Measurements from ENCODE around the gene SLC9A5. TPM values are rescaled to one million over a fixed set of nuclear protein-coding genes. Genes with fewer than 3 reads are reported as not detected.

SLC9A5 gene
- total RNA-seq, 4 donors from 2014 or later: 0.19 TPM; not detected in 3

DNA sequence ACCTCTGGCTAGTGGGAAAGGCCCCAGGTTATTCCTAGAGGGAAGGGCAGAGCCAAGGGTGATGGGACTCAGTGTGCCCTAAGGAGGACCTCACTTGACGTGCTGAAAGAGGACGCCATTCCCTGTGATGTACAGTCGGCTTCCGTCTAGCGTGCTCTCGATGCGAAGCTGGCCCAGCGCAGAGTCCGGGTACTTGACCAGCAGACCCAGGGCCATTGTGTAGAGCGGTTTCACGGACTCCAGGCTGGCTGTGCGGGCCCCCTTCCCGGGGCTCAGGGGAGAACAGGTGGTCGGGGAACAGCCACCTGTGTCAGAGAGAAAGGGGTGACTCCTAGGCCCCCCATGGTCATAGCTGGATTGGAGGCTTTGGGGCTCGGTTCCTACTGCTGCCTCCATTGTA, 50.5 kb downstream of the SLC9A5 start:
- Histone ChIP-seq H3K27ac (no peak overlapping the region), H3K4me3 (no peak overlapping the region), H3K27me3 (peaks cover 0 to 4% (median 0%) of the 10 kb centered on the region in 4 donors), H3K36me3 (no peaks in the 10 kb centered on the region), H3K4me1 (peaks cover 4 to 15% (median 5%) of the 10 kb centered on the region in 3 donors), H3K9me3 (no peaks in the 10 kb centered on the region)
- TF ChIP-seq CTCF (IDR thresholded peaks at IDR 0.05) (no peak), POLR2A (IDR thresholded peaks at IDR 0.05) (no peak)
- DNase-seq: no peak
- WGBS, 2 donors: 89% methylated on average over 14 of the region's 15 CpGs; no CpG with 5 or more reads in 1 of the 2 donors
- intact Hi-C loops (cut with DNase I): no loop called here

GRCh38 chr16:67301080-67301782, 52.5 kb downstream of the SLC9A5 start:
- TF ChIP-seq POLR2A (IDR thresholded peaks at IDR 0.05) (no peak), CTCF (IDR thresholded peaks at IDR 0.05) (no peak)
- H3K9me3 ChIP-seq: no peaks in the 10 kb centered on the region
- peak overlapping the region in 3 of 4 donors; percentile 7 to 49 (median 17) for H3K27ac ChIP-seq
- H3K36me3 ChIP-seq: no peaks in the 10 kb centered on the region
- H3K27me3 ChIP-seq: no peaks in the 10 kb centered on the region
- H3K4me1 ChIP-seq: peaks cover 4 to 15% (median 5%) of the 10 kb centered on the region in 3 donors
- H3K4me3 ChIP-seq: no peak overlapping the region
- DNase-seq: no peak
- intact Hi-C loops (cut with DNase I): no loop called here
- 65 to 73% methylated on average over 8 to 10 of the region's 11 CpGs for WGBS, 2 donors

DNA sequence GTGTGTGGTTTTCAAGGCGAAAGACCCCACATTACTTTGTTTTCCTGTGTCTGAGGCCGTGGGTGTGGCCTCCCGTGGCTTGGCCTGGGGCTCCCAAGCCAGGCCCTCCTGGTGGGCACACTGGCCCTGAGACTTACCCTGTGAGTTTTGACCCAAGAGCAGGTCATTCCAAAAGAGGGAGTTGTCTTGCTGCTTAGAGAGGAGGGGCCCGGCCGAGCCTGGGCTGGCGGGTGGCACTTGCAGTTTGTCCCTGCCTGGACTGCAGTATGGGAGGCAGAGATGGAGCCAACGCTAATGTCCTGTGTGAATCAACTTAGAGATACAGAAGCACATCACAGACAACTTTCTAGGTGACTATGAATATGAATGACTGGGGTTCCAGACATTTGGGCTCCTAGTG, 53.3 kb downstream of the SLC9A5 start:
- H3K4me1 ChIP-seq: peaks cover 4 to 15% (median 5%) of the 10 kb centered on the region in 3 donors
- WGBS, 2 donors: 73 to 85% methylated on average over 2 to 5 of the region's 7 CpGs
- peak overlapping the region in 1 of 4 donors; percentile 7 for H3K27ac ChIP-seq
- intact Hi-C loops (cut with DNase I): no loop called here
- H3K36me3 ChIP-seq: no peaks in the 10 kb centered on the region
- H3K27me3 ChIP-seq: no peaks in the 10 kb centered on the region
- H3K4me3 ChIP-seq: no peak overlapping the region
- TF ChIP-seq POLR2A (IDR thresholded peaks at IDR 0.05): no peak
- TF ChIP-seq CTCF (IDR thresholded peaks at IDR 0.05): no peak
- no peak for DNase-seq
- no peaks in the 10 kb centered on the region for H3K9me3 ChIP-seq

DNA sequence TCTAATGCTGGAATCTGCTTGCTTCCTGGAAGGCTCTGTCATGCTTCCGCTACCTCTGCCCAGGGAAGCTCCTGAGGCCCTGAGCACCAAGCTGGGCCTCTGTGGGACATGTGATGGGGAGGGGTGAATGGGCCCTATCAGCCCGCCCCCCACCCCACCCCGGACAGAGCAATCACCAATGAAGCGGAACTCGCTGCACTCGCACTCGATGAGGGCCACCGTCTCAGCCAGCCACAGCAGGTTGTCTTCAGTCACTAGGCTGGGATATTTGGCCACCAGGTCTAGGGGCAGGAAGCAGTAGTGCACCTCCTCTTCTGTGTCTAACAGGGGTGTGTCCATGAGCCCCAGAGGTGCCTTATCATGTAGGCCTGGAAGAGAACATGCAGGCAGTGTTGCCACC, 54.2 kb downstream of the SLC9A5 start:
- intact Hi-C loops (cut with DNase I): no loop called here
- H3K27ac ChIP-seq: no peak overlapping the region
- DNase-seq: no peak
- peaks cover 4 to 15% (median 5%) of the 10 kb centered on the region in 3 donors for H3K4me1 ChIP-seq
- no peaks in the 10 kb centered on the region for H3K27me3 ChIP-seq
- TF ChIP-seq CTCF (IDR thresholded peaks at IDR 0.05) (no peak), POLR2A (IDR thresholded peaks at IDR 0.05) (no peak)
- no peaks in the 10 kb centered on the region for H3K36me3 ChIP-seq
- no peaks in the 10 kb centered on the region for H3K9me3 ChIP-seq
- WGBS, 2 donors: 100% methylated on average over 1 of the region's 8 CpGs; no CpG with 5 or more reads in 1 of the 2 donors
- no peak overlapping the region for H3K4me3 ChIP-seq

DNA sequence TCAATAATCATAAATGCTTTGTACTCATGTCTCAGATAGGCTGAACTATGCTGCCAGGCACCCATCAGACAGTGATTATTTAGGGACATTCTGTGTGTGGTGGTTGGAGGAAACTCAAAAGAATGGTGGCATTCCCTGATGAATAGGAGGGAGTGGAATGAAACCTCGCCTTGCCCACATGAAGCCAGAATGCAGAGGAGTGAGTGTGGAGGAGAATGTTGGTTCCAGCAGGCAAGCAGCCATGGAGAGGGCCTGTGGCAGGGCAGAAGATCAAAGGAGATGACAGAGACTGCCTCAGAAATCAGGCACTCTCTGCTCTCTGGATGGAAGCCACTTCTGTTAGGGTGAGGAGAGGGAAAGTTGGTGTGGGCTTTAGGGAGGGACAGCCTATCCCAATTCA, 55.2 kb downstream of the SLC9A5 start:
- no peak for DNase-seq
- Histone ChIP-seq H3K36me3 (no peaks in the 10 kb centered on the region), H3K4me1 (peaks cover 4 to 15% (median 5%) of the 10 kb centered on the region in 3 donors), H3K27ac (no peak overlapping the region), H3K4me3 (no peak overlapping the region), H3K27me3 (no peaks in the 10 kb centered on the region), H3K9me3 (no peaks in the 10 kb centered on the region)
- WGBS, 2 donors: 36 to 41% methylated on average over 1 of the region's 1 CpG
- TF ChIP-seq POLR2A (IDR thresholded peaks at IDR 0.05) (no peak), CTCF (IDR thresholded peaks at IDR 0.05) (no peak)
- intact Hi-C loops (cut with DNase I): no loop called here

Measured in esophagus squamous epithelium (tissue), 5 donors.